GM06990 (cell line): Measurements from ENCODE around the gene TBCK.

Experiments used
- DNase-seq: peaks from one replicate; pipeline ENCODE4 v3.0.0-alpha.2; 2011; ENCODE audit not compliant: insufficient read length; ENCODE audit errors: extremely low read depth
- H3K27me3 ChIP-seq: replicated peaks from 2 replicates; pipeline ENCODE4 v1.6.0; 2011; ENCODE audit warnings: low read length; ENCODE audit not compliant: control insufficient read depth, insufficient read depth
- H3K36me3 ChIP-seq: 2 replicates; pipeline ENCODE4 v1.5.1; 2011; ENCODE audit warnings: low read length; ENCODE audit not compliant: control insufficient read depth, insufficient read depth
- H3K4me3 ChIP-seq: replicated peaks from 2 replicates; pipeline ENCODE4 v1.5.1; 2011; ENCODE audit warnings: low read depth, mild to moderate bottlenecking, control low read depth, low read length
- CTCF ChIP-seq: IDR thresholded peaks from 2 replicates; pipeline ENCODE4 v1.5.1; 2011; ENCODE audit warnings: low read length, control low read depth, mild to moderate bottlenecking, inconsistent platforms; ENCODE audit not compliant: insufficient read depth, poor library complexity, severe bottlenecking

TBCK gene

GRCh38 chr4:106287353-106287969 lies 28.5 kb downstream of the TBCK start:
- Histone ChIP-seq H3K36me3 (peaks cover 3% of the 10 kb centered on the region; the same call in 1 of the 2 replicates), H3K4me3 (no peak overlapping the region), H3K27me3 (no peaks in the 10 kb centered on the region)
- DNase-seq, result no peak
- no peak for TF ChIP-seq CTCF

GRCh38 chr4:106286611-106287010 lies 29.4 kb downstream of the TBCK start:
- peaks cover 3% of the 10 kb centered on the region; the same call in 1 of the 2 replicates for H3K36me3 ChIP-seq
- TF ChIP-seq CTCF, result no peak
- no peak for DNase-seq
- H3K27me3 ChIP-seq, result no peaks in the 10 kb centered on the region
- H3K4me3 ChIP-seq, result no peak overlapping the region

GRCh38 chr4:106284227-106284626 lies 31.8 kb downstream of the TBCK start:
- H3K36me3 ChIP-seq, result 0 out of 2 replicates have a peak, but pooled peaks cover 2% of the 10 kb centered on the region
- H3K27me3 ChIP-seq, result no peaks in the 10 kb centered on the region
- DNase-seq, result no peak
- H3K4me3 ChIP-seq, result no peak overlapping the region
- TF ChIP-seq CTCF, result no peak

- TF ChIP-seq CTCF, result no peak
- H3K27me3 ChIP-seq, result no peaks in the 10 kb centered on the region
- H3K4me3 ChIP-seq, result no peak overlapping the region
- DNase-seq, result no peak
- no peaks in the 10 kb centered on the region for H3K36me3 ChIP-seq
Observed at GRCh38 chr4:106277140-106277675, 38.8 kb downstream of the TBCK start.

- H3K36me3 ChIP-seq, result no peaks in the 10 kb centered on the region
- no peak for DNase-seq
Observed at GRCh38 chr4:106273831-106274230, 42.2 kb downstream of the TBCK start.

More at GRCh38 chr4:106273831-106274230, 42.2 kb downstream of the TBCK start:
- no peak for TF ChIP-seq CTCF
- Histone ChIP-seq H3K27me3 (no peaks in the 10 kb centered on the region), H3K4me3 (no peak overlapping the region)
